ENCODE data around the gene QSOX2.

QSOX2 gene

GRCh38 chr9:136172412-136173079, 73.1 kb downstream of the QSOX2 start:
- TF ChIP-seq CTCF (IDR thresholded peaks at IDR 0.05; ENCODE audit: low read depth, low read length), result no peak
- DNase-seq (ENCODE audit: extremely low read depth, low read depth), result no peak

GRCh38 chr9:136171801-136172411, 73.7 kb downstream of the QSOX2 start:
- TF ChIP-seq CTCF (IDR thresholded peaks at IDR 0.05; ENCODE audit: low read depth, low read length), result no peak
- DNase-seq (ENCODE audit: extremely low read depth, low read depth), result no peak

- no peak for DNase-seq (ENCODE audit: extremely low read depth, low read depth)
- TF ChIP-seq CTCF (IDR thresholded peaks at IDR 0.05; ENCODE audit: low read depth, low read length), result no peak
Observed at GRCh38 chr9:136171009-136171800, 74.4 kb downstream of the QSOX2 start.

- DNase-seq (ENCODE audit: extremely low read depth, low read depth), result no peak
- peak; percentile 72 for TF ChIP-seq CTCF (IDR thresholded peaks at IDR 0.05; ENCODE audit: low read depth, low read length)
Observed at GRCh38 chr9:136170006-136170901, 75.4 kb downstream of the QSOX2 start.

- DNase-seq (ENCODE audit: extremely low read depth, low read depth), result no peak
- no peak for TF ChIP-seq CTCF (IDR thresholded peaks at IDR 0.05; ENCODE audit: low read depth, low read length)
Observed at GRCh38 chr9:136169495-136169894, 76.1 kb downstream of the QSOX2 start.

DNA sequence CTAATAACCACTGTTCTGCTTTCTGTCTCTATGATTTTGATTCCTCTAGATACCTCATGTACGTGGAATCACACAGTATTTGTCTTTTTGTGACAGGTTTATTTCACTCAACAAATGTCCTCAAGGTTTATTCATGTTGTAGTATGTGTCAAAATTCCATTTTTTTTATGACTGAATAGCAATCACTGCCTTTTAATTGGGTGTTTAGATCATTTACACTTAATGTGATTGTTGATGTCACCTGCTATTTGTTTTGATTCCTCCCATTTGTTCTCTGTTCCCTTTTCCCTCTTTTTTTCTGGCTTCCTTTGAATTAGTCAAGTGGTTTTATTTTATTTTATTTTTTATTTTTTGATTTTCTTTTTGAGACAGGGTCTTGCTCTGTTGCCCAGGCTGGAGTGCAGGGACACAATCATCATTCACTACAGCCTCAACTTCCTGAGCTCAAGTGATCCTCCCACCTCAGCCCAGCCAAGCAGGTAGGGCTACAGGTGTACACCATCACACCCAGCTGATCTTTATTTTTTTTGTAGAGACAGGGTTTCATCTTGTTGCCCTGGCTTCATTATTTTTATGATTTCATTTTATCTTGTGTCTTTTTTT, 82.3 kb downstream of the QSOX2 start:
- TF ChIP-seq CTCF (IDR thresholded peaks at IDR 0.05; ENCODE audit: low read depth, low read length), result no peak
- DNase-seq (ENCODE audit: extremely low read depth, low read depth), result no peak

All from AG09319 (cell line).